OCI-LY1 (cell line): Measurements from ENCODE around the gene MAGI2.

Experiments
- CTCF ChIP-seq: fragments of 200-600 bp; sonication (generic), shearing (Covaris generic); IDR thresholded peaks from 2 replicates; pipeline ENCODE4 v1.5.1; 2017; ENCODE audit warnings: mild to moderate bottlenecking, antibody characterized with exemption, low read length, moderate library complexity, mixed read lengths
- EZH2 ChIP-seq: fragments of 200-600 bp; sonication (generic), shearing (Covaris generic); IDR thresholded peaks from 2 replicates; pipeline ENCODE4 v1.8.0; 2017; ENCODE audit warnings: borderline replicate concordance, mixed run types, mild to moderate bottlenecking, antibody characterized with exemption, low read length, moderate library complexity, mixed read lengths

GRCh38 chr7:78490524-78490923 is 962.9 kb downstream of the MAGI2 start:
- TF ChIP-seq CTCF = no peak
- TF ChIP-seq EZH2 = no peak
